Renal pelvis (tissue), 4 donors: Measurements from ENCODE around the gene CCND2. TPM values are rescaled to one million over a fixed set of nuclear protein-coding genes. Genes with fewer than 3 reads are reported as not detected.

ENCODE experiments used
- DNase-seq: peaks from one replicate; pipeline ENCODE4 v3.0.0-alpha.2; 2013
- polyA plus RNA-seq, 3 donors: library from polyadenylated mRNA; unstranded; fragments of 120-200 nt; gene quantifications; one replicate each; pipeline ENCODE4 v1.2.1, GENCODE V29; 2013; ENCODE audit not compliant: insufficient read length in 3 of 3

The CCND2 gene
- polyA plus RNA-seq, 3 donors = 54.2 to 58.6 (median 58.2) TPM

- peak; percentile 20 for DNase-seq
Observed at GRCh38 chr12:4251216-4251891, 22.2 kb upstream of the CCND2 start.

GRCh38 chr12:4251967-4252366 is 21.6 kb upstream of the CCND2 start:
- DNase-seq = no peak

- no peak for DNase-seq
Observed at GRCh38 chr12:4252601-4253000, 21.0 kb upstream of the CCND2 start.

- DNase-seq = no peak
Observed at GRCh38 chr12:4256043-4256826, 17.3 kb upstream of the CCND2 start.

GRCh38 chr12:4257442-4257841 is 16.1 kb upstream of the CCND2 start:
- DNase-seq = no peak

- DNase-seq = no peak
Observed at GRCh38 chr12:4259099-4259498, 14.5 kb upstream of the CCND2 start.

- DNase-seq = no peak
Observed at GRCh38 chr12:4261655-4262054, 11.9 kb upstream of the CCND2 start.

- DNase-seq = no peak
Observed at GRCh38 chr12:4265280-4265679, 8.3 kb upstream of the CCND2 start.

- no peak for DNase-seq
Observed at GRCh38 chr12:4266990-4267389, 6.6 kb upstream of the CCND2 start.

GRCh38 chr12:4267704-4268328 is 5.7 kb upstream of the CCND2 start:
- no peak for DNase-seq

GRCh38 chr12:4268329-4269181 is 5.0 kb upstream of the CCND2 start:
- DNase-seq = peak; percentile 38

- DNase-seq = peak; percentile 90
Observed at GRCh38 chr12:4269279-4269991, 4.1 kb upstream of the CCND2 start.

- no peak for DNase-seq
Observed at GRCh38 chr12:4270016-4270830, 3.3 kb upstream of the CCND2 start.

- DNase-seq = peak; percentile 74
Observed at GRCh38 chr12:4270831-4271716, 2.5 kb upstream of the CCND2 start.

GRCh38 chr12:4271717-4272423 is 1.7 kb upstream of the CCND2 start:
- DNase-seq = peak; percentile 90

- peak; percentile 75 for DNase-seq
Observed at GRCh38 chr12:4272424-4273272, 914 bp upstream of the CCND2 start.

- no peak for DNase-seq
Observed at GRCh38 chr12:4273273-4273651, 300 bp upstream of the CCND2 start.
